ENCODE data around the gene EXTL1. TPM values are rescaled to one million over a fixed set of nuclear protein-coding genes. Genes with fewer than 3 reads are reported as not detected.

EXTL1 gene
- total and polyA plus RNA-seq, 2 of the 4 experiments (the other 2 are of a cell fraction), result 0.90 to 5.2 TPM

- H3K36me3 ChIP-seq (ENCODE audit: control insufficient read depth, insufficient read depth, low read length), result no peaks in the 10 kb centered on the region
- no peak overlapping the region for H2BK5ac ChIP-seq (ENCODE audit: low read depth, low read length, poor library complexity, severe bottlenecking)
- dilution Hi-C loops (cut with HindIII; ENCODE audit: low sequenced_read_pairs, unreplicated experiment) (no loop called here), in situ Hi-C loops (cut with MboI; ENCODE audit: low sequenced_read_pairs) (no loop called here), intact Hi-C loops (cut with micrococcal nuclease) (no loop called here)
- DNase-seq, result no peak
- H3K79me1 ChIP-seq (ENCODE audit: low read depth in 1 of 2, low read length in 2 of 2), result no peaks in the 10 kb centered on the region
- no peak overlapping the region for H2BK20ac ChIP-seq (ENCODE audit: low read depth, low read length)
- H4K20me1 ChIP-seq (ENCODE audit: insufficient read depth, low read length), result no peaks in the 10 kb centered on the region
- H3K23ac ChIP-seq (ENCODE audit: low read depth, low read length), result no peak overlapping the region
- H3K9ac ChIP-seq (ENCODE audit: low read depth, low read length), result no peak overlapping the region
- no peaks in the 10 kb centered on the region; the same call in 1 of the 2 replicates for H3K9me3 ChIP-seq (ENCODE audit: control insufficient read depth, insufficient read depth, low read length)
- peaks cover 90% of the 10 kb centered on the region for H3K27me3 ChIP-seq (ENCODE audit: control insufficient read depth, insufficient read depth, low read length)
- no peak for ATAC-seq (ENCODE audit: low read depth)
- H3K27ac ChIP-seq (ENCODE audit: insufficient read depth, low read length), result no peak overlapping the region
- no peak overlapping the region for H4K8ac ChIP-seq (ENCODE audit: low read depth in 2 of 2, low read length in 2 of 2)
- TF ChIP-seq RCOR1 (IDR thresholded peaks at IDR 0.05; ENCODE audit: insufficient replicate concordance, low read length) (no peak), MXI1 (IDR thresholded peaks at IDR 0.05; ENCODE audit: borderline replicate concordance, low read depth, low read length) (no peak), CEBPB (IDR thresholded peaks at IDR 0.05; ENCODE audit: low read depth, low read length) (no peak), SMC3 (IDR thresholded peaks at IDR 0.05; ENCODE audit: low read depth, low read length) (no peak), ELK1 (IDR thresholded peaks at IDR 0.05; ENCODE audit: borderline replicate concordance, low read depth, low read length) (no peak), CTCF (conservative IDR thresholded peaks at IDR 0.05; ENCODE audit: low read depth, low read length) (no peak)
- no peak overlapping the region for H3K18ac ChIP-seq (ENCODE audit: low read depth, low read length)
- CTCF ChIA-PET, result interaction anchor here (1.0 kb wide), 1 partner anchor 10 kb away, joined by 4 read pairs; no protein-coding TSS in a partner anchor
- POLR2A ChIA-PET (ENCODE audit: unreplicated experiment), result no interaction called here
- no peak overlapping the region for H3K4me2 ChIP-seq (ENCODE audit: low read depth, low read length)
- H2AK5ac ChIP-seq (ENCODE audit: low read depth, low read length), result no peak overlapping the region
- H3K56ac ChIP-seq (ENCODE audit: extremely low read depth, insufficient read depth, low read length), result no peak overlapping the region
- H3K4ac ChIP-seq (ENCODE audit: low read depth, low read length), result no peak overlapping the region
- no peaks in the 10 kb centered on the region for H3K4me1 ChIP-seq (ENCODE audit: control insufficient read depth, insufficient read depth, low read length)
- no peak overlapping the region for H4K91ac ChIP-seq (ENCODE audit: insufficient read depth, low read depth, low read length)
- H2AK9ac ChIP-seq (replicated peaks; ENCODE audit: low read depth, low read length, poor library complexity), result no peak overlapping the region
- WGBS, 2 experiments (ENCODE audit: extremely low coverage in 2 of 2, insufficient read length in 1 of 2), result 3% methylated on average over 16 of the region's 57 CpGs; no CpG with 5 or more reads in 1 of the 2 experiments
- no peak overlapping the region for H2BK15ac ChIP-seq (ENCODE audit: low read depth, low read length)
- no peak overlapping the region for H2BK120ac ChIP-seq (ENCODE audit: low read depth, low read length)
- BruUV-seq (replicated peaks), result no TSS peak
- H3K4me3 ChIP-seq (ENCODE audit: insufficient read depth, low read depth, low read length), result no peak overlapping the region
- H2AFZ ChIP-seq (replicated peaks; ENCODE audit: low read length, poor library complexity), result no peak overlapping the region
- H3K9me1 ChIP-seq (ENCODE audit: insufficient read depth, low read length), result no peaks in the 10 kb centered on the region
- no peak overlapping the region for H4K5ac ChIP-seq (ENCODE audit: low read depth, low read length)
- no peak overlapping the region for H3K14ac ChIP-seq (replicated peaks; ENCODE audit: low read depth, low read length)
These were observed 24.9 kb downstream of the EXTL1 start for GRCh38 chr1:26046246-26047095.

Data from IMR-90 (cell line).